ENCODE measurements around the gene HAAO.

- TF ChIP-seq CTCF (IDR thresholded peaks at IDR 0.05; ENCODE audit: insufficient read depth, low read depth, low read length) = no peak
- no peak for TF ChIP-seq EZH2 (IDR thresholded peaks at IDR 0.05; ENCODE audit: insufficient read depth, low read length)
These were observed 34.2 kb downstream of the HAAO start for GRCh38 chr2:42757981-42758740.
